Ramos (cell line): Measurements from ENCODE around the gene CIB4.

Experiments
- in situ Hi-C: fragments of 300-500 bp; cut with MboI; formaldehyde crosslinking; loops from one replicate; pipeline ENCODE4 v1.14.3; 2022; ENCODE audit warnings: low sequenced_read_pairs; ENCODE audit not compliant: unreplicated experiment

Gene CIB4

DNA sequence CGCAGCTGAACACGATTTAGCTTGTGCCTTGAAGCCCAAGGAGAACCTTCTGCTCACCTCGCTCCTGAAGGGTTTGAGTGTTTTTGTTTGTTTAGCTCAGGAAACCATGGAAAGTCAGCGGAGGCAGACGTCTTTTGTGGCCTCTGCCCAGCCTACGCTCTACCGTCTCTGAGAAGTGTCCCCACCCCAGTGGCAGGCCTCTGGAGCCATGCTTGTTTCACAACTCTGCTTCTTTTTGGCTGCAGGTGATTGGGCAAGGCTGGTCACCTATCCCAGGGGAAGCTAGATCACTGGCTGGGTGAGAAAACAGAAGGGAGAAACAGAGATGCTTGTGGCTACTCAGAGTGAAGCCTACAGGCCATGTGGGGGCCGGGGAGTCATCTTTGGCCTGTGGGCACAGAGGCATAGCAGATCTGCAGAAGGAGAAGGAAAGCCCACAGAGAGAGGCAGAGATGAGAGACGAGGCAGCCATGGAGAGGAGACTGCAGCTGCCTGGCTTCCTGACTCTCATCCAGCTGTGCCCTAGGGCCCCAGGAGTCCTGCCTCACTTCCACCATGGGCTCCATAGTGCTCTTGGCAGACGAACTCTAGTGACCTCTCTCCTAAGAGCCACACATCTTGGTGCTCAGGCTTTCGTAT is 50.1 kb downstream of the CIB4 start:
- in situ Hi-C loops = no loop called here

DNA sequence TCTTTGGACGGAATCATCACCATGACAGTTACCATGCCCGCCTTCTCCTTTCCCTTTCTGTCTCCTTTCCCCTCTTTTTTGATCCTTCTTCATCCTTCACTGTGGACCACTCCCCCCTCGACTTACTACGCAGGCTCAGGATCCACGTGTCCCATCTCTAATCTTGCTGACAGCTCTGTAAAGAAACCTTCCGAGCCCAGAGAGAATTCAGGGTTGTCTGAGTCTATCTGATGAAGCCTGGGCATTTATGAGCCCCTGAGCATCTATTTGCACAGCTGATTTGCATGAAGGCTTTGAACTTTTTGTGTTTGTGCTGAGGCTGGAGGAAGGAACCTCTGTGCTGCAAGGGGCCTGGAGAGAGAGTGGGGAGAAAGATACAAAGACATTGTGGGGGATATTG is 50.7 kb downstream of the CIB4 start:
- in situ Hi-C loops = no loop called here

DNA sequence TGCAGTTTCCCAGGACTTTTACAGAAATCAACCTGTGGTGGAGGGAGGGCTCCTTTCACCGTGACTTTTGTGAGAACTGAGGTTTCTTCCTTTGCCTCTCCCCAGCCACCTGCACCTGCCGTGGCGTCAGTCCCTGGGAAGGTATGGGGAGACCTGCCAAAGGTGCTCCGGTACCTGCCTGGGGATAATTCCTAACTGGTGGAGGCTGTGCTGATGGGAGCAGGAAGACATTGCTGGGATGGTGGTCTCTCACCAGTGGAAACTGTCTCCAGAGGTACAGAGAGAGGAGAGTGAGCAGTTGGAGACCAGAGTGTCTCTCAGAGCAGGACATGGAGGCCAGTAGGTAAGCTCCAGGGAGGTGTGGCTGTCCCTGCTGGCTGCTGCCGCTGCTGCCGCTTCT is 52.6 kb downstream of the CIB4 start:
- in situ Hi-C loops = no loop called here

DNA sequence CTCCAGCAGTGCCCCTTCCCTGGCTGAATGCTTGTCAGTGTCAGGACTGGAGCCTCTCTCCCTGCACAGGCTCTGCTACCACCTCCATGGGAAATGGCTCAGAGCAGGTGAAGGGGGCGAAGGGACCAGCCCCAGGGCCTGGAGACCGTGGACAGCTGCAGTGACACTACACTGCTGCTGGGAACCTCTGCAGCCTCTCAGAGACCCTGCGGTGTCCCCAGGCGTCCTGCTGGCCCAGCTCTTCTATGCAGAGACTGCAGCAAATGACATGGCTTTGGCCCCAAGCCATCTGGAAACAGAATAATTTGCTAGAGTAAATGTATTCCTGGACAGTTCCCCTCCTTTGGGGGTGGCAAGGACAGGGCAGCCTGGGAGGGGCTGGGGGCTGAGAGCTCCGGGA is 53.2 kb downstream of the CIB4 start:
- in situ Hi-C loops = no loop called here

DNA sequence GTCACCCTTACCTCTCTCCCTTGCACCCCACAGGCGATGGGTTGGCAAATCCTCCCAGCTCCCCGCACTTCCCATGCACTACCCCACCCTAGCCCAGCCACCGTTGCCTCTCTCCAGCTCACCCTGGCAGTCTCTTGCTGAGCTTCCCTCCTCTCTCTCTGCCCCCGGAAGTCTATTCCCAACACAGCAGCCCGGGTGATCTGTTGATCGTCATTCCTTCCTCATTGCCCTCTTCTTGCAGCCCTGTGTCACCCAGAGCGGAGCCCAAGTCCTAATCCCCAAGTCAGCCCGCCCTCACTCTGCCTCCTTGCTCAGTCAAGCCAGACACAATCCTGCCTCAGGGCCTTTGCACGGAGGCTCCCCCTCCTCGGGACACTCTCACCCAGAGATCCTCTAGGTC is 55.2 kb downstream of the CIB4 start:
- in situ Hi-C loops = no loop called here

DNA sequence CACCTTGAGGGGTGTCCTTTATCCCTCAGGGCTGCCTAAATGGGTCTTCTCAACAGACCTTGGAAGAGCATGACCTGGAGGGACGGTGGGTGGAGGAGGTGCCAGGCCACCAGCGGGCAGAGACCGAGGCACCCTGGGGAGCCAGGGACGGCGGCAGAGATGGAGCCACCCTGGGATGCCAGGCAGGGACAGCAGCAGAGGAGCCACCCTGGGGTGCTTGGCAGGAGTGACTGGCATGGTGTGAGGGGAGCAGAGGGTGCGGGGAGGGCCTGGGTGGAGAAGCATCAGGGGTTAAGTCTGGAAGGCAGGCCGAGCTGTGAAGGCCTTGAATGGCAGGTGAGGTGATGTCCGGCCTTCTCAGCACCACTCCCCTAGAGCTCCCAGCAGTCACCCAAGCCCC is 56.1 kb downstream of the CIB4 start:
- in situ Hi-C loops = no loop called here

DNA sequence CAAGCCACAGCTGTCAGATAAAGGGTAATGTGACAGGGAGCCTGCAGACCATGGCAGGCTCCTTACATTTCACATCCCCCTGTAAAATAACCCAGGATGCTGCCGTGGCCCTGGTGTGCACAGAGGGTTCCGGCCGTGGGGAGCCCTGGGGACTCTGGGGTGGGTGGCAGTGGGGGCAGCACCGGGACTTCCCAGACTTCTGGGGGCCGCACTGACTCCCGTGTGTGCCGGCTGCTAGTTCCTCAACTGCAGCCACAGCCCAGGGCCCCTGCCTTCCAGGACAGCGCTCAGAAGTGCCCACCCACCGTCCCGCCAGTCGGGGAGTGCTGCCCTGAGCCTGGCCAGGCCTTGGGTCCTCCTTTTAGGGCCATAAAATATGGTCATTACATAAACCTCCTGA is 56.5 kb downstream of the CIB4 start:
- in situ Hi-C loops = no loop called here

DNA sequence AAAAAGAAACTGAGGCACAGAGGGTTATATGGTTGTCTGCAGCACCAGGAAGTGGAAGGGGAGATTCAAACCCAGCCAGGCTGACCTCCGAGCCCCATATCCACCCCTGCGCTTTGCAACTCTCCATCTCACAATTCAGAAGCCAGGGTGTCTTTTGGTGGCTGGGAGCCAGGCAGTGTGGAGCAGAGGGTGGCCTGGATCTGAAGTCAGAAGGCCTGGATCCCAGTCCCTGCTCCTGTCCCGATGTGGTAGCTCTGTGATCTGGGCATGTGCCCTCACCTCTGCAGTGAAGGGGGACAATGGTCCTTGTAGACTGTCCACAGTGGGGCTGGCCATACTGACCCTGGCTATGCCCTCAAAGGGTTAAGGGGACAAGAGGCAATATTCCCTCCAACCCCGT is 57.0 kb downstream of the CIB4 start:
- in situ Hi-C loops = no loop called here

DNA sequence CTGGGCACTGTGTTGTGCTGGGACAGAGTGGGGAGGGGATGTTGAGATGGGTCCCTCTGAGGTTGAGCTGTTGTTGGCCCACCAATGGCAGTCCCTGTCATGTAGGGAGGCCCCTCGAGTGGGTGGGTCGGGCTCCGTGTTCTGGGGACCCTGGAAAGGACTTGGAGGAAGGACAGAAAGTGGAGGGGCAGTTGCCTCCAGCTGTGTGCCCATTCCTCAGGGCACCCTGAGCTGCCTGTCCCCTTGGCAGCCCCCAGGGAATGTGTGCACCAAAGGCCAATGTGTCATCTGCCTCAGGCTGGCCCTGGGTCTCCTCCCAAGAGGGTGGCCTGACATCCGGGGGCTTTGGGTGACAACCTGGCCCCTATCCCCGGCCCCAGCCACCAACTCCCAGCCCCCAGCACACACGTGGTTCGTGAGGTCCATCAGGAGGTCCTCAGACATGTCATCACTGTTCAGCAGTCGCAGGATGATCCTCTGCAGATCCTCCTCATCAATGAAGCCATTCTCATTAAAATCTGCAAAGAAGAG is 57.7 kb downstream of the CIB4 start:
- in situ Hi-C loops = no loop called here

DNA sequence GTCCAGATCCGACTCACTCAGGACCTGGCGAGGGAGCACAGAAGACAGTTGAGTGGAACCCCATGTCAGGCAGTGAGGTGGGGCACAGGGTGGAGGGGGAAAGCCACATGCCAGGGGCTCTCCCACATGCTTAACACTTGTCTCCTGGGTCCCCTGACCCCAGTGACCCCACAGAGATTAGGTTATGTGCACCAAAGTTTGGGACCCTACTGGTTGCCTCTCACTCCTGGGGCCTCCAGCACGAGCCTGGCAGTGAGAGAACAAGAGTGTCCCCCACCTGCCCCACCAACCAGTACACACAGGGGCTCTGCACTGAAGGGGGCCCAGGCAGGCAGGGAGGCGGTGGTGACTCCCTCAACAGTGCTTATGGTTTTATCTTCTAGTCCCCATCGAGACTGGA is 58.3 kb downstream of the CIB4 start:
- in situ Hi-C loops = no loop called here

DNA sequence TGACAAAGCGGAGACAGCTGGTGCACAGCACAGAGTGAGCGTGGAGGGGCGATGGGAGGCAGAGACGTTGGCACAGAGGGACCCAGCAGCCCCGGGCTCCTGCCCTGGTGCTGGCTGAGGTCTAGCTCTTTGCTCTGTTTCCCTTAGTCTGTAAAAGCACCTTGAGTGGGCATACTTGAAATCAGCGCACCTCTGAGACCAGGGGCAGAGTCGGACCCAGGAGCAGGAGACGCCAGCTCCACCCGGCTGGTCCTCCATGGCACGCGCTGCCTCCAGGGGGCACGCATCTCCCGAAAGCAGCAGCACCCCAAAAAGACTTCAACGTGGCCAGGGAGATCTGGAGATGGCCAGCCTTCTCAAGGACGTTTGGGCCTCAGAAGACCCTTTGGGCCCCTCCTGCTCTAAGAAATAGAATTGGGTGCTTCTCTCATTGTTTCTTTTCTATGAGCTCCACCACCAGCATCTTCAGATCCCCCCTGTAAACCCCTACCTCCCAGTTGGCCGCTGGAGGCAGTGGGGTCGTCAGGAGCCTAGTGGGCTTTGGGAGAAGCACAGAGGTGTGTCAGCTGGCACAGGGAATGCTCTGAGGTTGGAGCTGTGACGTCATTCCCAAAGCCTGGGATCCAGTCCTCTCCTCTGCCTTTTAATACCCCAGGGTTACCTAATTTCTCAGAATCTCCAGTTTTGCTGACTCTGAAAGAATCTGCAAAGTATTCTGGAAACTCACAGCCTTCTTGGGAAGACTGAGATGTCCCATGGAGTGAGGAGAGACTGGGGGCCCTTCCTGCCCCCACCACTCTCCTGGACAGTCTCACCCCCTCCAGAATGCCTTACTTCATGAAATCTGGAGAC is 58.9 kb downstream of the CIB4 start:
- in situ Hi-C loops = no loop called here

DNA sequence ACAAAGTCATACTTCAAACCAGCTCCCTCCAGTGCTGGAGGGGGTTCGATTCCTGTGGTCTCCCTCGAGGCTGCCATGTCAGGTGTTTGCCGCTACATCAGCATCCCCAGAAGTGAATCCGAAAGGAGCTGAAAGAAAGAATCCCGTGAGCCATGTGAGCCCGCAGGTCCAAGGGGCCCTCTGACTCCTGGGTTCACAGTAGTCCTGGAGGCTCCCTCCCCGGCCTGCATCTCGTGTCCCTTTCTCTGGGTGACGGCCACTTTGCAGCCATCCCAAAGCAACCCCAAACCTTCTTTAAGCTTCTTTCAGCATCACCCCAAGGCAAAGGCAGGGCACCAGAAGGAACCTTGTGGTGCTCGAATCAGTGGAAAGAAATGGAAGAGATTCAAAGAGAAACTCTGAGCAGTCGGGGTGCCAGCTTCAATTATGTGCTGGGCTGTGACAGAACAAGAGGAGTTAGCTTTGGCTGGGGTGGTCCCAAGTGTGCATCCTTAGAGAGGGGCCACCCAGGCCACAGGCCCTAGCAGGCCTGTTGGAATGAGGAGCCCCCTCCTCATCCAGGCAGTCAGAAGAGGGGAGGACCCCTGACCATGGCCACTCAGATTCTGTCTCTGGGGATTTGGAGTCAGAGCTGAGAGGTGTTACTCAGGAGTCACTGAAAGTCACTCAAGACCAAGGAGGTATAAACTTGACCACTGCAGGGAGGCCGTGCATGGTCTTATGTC is 59.7 kb downstream of the CIB4 start:
- in situ Hi-C loops = no loop called here

DNA sequence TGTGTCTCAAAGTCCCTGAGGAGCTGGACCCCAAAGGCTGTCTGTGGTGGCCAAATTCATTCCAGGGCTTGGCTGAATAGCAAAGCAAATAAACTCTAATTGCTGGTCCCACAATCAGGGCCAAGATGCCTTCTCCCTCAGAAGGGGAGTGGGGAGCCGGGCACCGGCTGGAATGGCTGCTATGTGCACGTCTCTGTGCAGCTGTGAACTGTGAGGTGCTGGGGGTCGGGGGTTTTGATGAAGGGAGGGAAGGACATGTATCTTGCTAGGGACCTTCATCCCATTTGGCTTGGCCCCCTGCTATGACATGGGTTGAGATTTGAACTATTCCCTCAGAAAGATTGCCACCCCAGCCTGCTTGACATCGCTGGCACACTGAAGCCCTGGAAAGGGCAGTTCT is 60.4 kb downstream of the CIB4 start:
- in situ Hi-C loops = no loop called here

DNA sequence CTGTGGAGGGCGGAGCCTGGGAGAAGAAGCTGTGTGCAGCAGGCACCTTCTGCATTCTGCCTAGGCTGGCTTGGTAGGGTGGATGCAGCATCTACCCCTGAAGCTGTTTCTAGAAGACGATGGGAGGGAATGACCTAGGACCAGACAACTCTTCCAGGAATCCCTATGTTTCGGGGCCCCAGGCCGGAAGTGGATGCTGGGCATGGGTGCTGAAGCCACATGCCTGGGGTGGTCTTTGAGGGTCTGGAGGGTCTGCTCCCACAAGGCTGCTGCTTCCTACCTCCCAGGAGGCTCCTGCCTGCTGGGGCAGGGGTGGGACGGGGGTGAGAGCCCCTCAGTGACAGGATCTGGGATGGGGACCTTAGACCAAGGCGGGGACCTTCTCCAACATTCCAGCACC is 61.0 kb downstream of the CIB4 start:
- in situ Hi-C loops = no loop called here

DNA sequence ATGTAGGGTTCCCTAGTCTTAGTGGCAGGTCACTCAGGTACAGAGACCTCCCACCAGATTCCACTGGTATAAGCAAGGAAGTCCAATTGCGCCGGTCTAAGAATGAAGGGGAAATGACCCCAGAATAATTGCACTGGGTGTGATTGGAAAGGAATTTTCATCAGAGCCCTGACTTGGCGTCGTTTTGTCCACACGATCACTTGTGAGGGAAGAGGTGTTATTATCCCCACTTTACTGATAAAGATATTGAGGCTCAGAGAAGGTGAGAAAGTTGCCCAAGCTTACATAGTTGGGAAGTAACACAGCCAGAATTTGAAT is 61.5 kb downstream of the CIB4 start:
- in situ Hi-C loops = no loop called here

DNA sequence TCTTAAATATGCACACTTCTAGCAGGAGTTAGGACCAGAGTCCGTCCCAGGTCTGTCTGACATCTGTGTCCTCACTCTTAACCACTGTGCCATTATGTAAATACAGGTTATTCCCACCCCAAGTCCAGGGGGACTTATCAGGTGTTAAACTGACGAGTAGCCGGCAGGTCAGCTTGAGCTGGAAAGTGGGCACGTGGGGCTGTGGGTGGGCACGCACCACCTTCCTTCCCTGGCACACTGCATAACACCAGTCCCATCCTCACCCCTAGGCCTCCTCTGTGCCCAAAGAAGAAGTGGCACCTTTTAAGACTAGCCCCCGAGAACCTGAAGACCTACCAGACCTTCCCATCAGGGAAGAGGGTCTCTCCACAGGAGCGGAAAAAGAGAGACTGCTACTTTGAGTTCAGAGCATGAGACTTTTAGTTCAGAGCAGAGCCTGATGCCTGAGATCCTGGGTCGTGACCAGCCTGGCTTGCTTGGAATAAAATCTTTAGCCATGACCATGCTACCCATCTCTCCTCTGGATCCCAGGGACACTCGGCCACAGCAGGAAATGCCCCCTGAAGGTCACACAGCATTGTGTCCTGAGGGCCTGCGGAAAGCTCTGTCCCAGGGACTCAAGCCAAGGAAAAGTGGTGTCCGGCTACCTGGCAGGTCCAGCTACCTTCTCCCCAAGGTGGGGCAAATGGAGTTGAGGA is 62.0 kb downstream of the CIB4 start:
- in situ Hi-C loops = no loop called here

DNA sequence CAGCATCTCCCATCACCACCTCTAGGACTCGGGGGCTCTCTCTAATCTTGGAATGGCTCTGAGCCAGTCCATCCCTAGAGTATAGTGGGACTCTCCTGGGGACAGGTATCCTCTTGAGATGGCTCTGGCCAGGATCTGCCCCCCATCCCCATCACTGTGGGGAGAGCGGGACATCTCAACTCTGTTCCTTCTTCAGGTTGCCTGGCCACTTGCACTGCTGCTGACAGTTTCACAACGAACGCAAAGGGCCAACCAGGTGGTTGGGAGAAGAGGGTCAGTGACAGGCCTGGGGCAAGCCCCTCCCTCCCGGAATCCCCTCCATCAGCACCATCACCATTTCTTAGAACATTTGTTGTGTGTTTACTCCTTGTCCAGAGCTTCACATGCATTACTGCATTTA is 62.6 kb downstream of the CIB4 start:
- in situ Hi-C loops = no loop called here

DNA sequence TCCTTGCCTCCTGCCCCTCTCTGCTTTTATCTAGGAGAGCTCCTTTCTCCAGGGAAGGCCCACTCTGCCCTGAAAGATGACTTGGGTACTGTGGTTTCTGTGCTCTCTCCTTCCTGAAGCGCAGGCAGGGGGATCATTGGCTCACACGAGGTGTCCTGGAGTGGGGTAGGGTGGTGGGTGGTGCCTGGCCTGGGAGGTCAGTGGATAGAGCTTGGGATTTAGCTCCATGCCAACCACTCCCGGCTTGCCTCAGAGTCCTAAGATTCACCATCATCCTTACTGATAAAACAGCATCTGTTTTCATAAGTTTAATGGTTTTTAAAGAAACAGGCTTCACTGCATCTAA is 63.1 kb downstream of the CIB4 start:
- in situ Hi-C loops = no loop called here

DNA sequence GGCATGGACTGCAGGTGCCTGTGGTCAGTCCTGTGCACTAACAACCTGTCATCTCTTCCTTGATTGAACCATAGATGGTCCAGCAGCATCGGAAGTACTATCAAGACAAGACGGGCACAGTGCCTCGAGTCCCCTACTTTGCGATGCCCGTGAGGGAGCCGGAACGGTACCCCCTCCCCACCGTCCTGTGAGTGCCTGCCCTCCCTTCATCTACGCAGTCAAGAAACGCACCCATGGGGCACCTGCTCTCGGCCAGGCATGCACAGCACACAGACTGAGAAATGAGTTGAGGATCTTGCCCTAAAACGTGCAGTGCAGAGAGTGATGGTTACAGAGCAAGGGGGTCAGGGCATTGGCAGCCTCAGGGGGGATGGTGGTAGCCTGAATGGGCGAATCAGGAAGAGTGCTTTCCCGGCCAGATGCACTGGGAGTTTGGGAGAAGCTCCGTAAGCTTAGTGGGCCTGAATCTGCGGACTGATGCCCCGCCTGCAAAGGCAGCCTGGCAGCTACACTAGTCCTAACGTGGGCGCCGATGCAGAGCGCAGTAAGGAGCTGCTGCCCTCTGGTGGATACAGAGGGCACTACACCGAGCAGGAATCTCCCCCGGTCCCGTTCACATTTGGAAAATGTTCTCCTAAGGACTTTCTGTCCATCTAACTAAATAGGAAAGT is 63.6 kb downstream of the CIB4 start:
- in situ Hi-C loops = no loop called here
